Activated CD4-positive, alpha-beta memory T cell treated with anti-CD3 and anti-CD28 coated beads, Interleukin-2, amount 10 ng/mL, durations not matched to agents 7 days and 5 days (primary cell): ENCODE results near the gene NDUFAF2. TPM values are rescaled to one million over a fixed set of nuclear protein-coding genes. Genes with fewer than 3 reads are reported as not detected.
A peak's percentile ranks its signal among the peaks of the same experiment; 100 is the strongest.

Experiments
- CTCF ChIA-PET: fragments of 350-600 bp; sonication (Branson Sonifier 250); formaldehyde crosslinking; loops from one replicate; lab custom pipeline; 2021; ENCODE audit warnings: antibody characterized with exemption, inconsistent platforms; lab: Charles Lee
- POLR2A ChIA-PET: fragments of 350-600 bp; sonication (Branson Sonifier 250); formaldehyde crosslinking; loops from one replicate; lab custom pipeline; 2021; ENCODE audit warnings: antibody characterized with exemption; lab: Charles Lee
- DNase-seq: peaks from one replicate; pipeline ENCODE4 v3.0.0-alpha.2; 2020
- H3K27ac Mint-ChIP-seq: one replicate; pipeline ENCODE4 v1.8.0; 2021; ENCODE audit warnings: mild to moderate bottlenecking, mixed read lengths
- H3K27me3 Mint-ChIP-seq: one replicate; pipeline ENCODE4 v1.8.0; 2021; ENCODE audit warnings: mixed read lengths
- H3K36me3 Mint-ChIP-seq: one replicate; pipeline ENCODE4 v1.8.0; 2021; ENCODE audit warnings: low read depth, mixed read lengths
- H3K4me1 Mint-ChIP-seq: one replicate; pipeline ENCODE4 v1.8.0; 2021; ENCODE audit warnings: mixed read lengths
- H3K4me3 Mint-ChIP-seq: one replicate; pipeline ENCODE4 v1.8.0; 2021; ENCODE audit warnings: mild to moderate bottlenecking, mixed read lengths
- H3K9me3 Mint-ChIP-seq: one replicate; pipeline ENCODE4 v1.8.0; 2021; ENCODE audit warnings: mixed read lengths
- total RNA-seq, 2 experiments: library from RNA; stranded (reverse); gene quantifications; one replicate each; pipeline ENCODE4 v1.2.3, GENCODE V29; 2021

The NDUFAF2 gene
- total RNA-seq = 10 to 100 TPM; 18.3 to 21.1 TPM

- ChIA-PET CTCF (interaction anchor here (0.5 to 1.5 kb wide), 7 partner anchors 13 to 1362 kb away, joined by 3 to 6 read pairs (median 3); partner anchors contain the start of gene ZSWIM6), POLR2A (interaction anchor here (0.8 to 3.9 kb wide), 6 partner anchors 8 to 386 kb away, joined by 3 to 24 read pairs (median 6); partner anchors contain the start of gene DEPDC1B)
- DNase-seq = peak; percentile 91
- Mint-ChIP-seq H3K27ac (no peak within 1 kb of the TSS), H3K36me3 (peaks cover 3% of the 10 kb centered on the region), H3K4me3 (no peak within 1 kb of the TSS), H3K27me3 (no peaks in the 10 kb centered on the region), H3K9me3 (no peaks in the 10 kb centered on the region), H3K4me1 (peaks cover 17% of the 10 kb centered on the region)
Observed at GRCh38 chr5:60944904-60945812, at the start of gene NDUFAF2, which contains the start of gene ERCC8. NDUFAF2 (plus strand) TSS chr5:60945205; CDS start chr5:60945256, 51 bp downstream. ERCC8 (minus strand) TSS chr5:60945070; CDS start chr5:60945008, 62 bp downstream.

GRCh38 chr5:60896991-60897390 is 48.0 kb upstream of the NDUFAF2 start:
- Mint-ChIP-seq H3K9me3 (no peaks in the 10 kb centered on the region), H3K4me1 (no peaks in the 10 kb centered on the region), H3K36me3 (peaks cover 20% of the 10 kb centered on the region), H3K27me3 (no peaks in the 10 kb centered on the region), H3K27ac (no peak overlapping the region), H3K4me3 (no peak overlapping the region)
- POLR2A ChIA-PET = no interaction called here
- no peak for DNase-seq
- CTCF ChIA-PET = no interaction called here

DNA sequence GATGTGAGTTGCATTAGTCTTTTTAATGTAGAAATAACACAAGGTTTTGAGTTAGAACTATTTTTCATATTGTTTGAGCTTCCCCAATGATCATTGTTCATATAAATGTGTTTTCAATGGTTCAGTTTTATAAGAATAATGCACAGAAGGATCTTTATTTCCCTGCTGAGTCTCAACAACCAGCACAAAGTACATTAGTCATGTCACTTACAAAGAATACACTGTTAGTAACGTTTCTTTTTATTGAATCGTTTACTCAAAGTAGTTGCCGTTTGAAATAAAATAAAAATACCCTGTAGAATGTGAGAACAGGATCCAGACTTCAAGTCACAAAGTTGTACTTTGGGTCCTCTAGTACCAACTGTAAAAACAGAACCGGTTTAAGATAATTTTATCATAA is 41.6 kb upstream of the NDUFAF2 start:
- H3K27ac Mint-ChIP-seq = no peak overlapping the region
- H3K9me3 Mint-ChIP-seq = no peaks in the 10 kb centered on the region
- H3K27me3 Mint-ChIP-seq = no peaks in the 10 kb centered on the region
- POLR2A ChIA-PET = interaction anchor here (0.6 kb wide), 1 partner anchor 41 kb away, joined by 4 read pairs; the partner anchor contains the start of gene ERCC8
- CTCF ChIA-PET = no interaction called here
- peaks cover 10% of the 10 kb centered on the region for H3K4me1 Mint-ChIP-seq
- H3K36me3 Mint-ChIP-seq = peaks cover 7% of the 10 kb centered on the region
- no peak overlapping the region for H3K4me3 Mint-ChIP-seq
- DNase-seq = no peak

GRCh38 chr5:60916646-60917045 is 28.4 kb upstream of the NDUFAF2 start:
- H3K4me1 Mint-ChIP-seq = no peaks in the 10 kb centered on the region
- H3K27me3 Mint-ChIP-seq = no peaks in the 10 kb centered on the region
- H3K27ac Mint-ChIP-seq = no peak overlapping the region
- no peaks in the 10 kb centered on the region for H3K9me3 Mint-ChIP-seq
- DNase-seq = no peak
- H3K36me3 Mint-ChIP-seq = peaks cover 26% of the 10 kb centered on the region
- POLR2A ChIA-PET = no interaction called here
- CTCF ChIA-PET = no interaction called here
- H3K4me3 Mint-ChIP-seq = no peak overlapping the region

- H3K36me3 Mint-ChIP-seq = peaks cover 24% of the 10 kb centered on the region
- ChIA-PET CTCF (no interaction called here), POLR2A (no interaction called here)
- DNase-seq = no peak
- no peak overlapping the region for H3K4me3 Mint-ChIP-seq
- no peaks in the 10 kb centered on the region for H3K9me3 Mint-ChIP-seq
- H3K4me1 Mint-ChIP-seq = no peaks in the 10 kb centered on the region
- H3K27ac Mint-ChIP-seq = no peak overlapping the region
- no peaks in the 10 kb centered on the region for H3K27me3 Mint-ChIP-seq
Observed at GRCh38 chr5:60918466-60918865, 26.5 kb upstream of the NDUFAF2 start.

GRCh38 chr5:60927450-60927849 is 17.6 kb upstream of the NDUFAF2 start:
- H3K9me3 Mint-ChIP-seq = no peaks in the 10 kb centered on the region
- no peaks in the 10 kb centered on the region for H3K27me3 Mint-ChIP-seq
- DNase-seq = no peak
- ChIA-PET POLR2A (no interaction called here), CTCF (interaction anchor here (1.2 kb wide), 1 partner anchor 17 kb away, joined by 3 read pairs; the partner anchor contains the start of gene ERCC8)
- no peak overlapping the region for H3K4me3 Mint-ChIP-seq
- H3K4me1 Mint-ChIP-seq = no peaks in the 10 kb centered on the region
- H3K36me3 Mint-ChIP-seq = peaks cover 5% of the 10 kb centered on the region
- H3K27ac Mint-ChIP-seq = no peak overlapping the region

- H3K9me3 Mint-ChIP-seq = peaks cover under 1% of the 10 kb centered on the region
- ChIA-PET CTCF (interaction anchor here (0.6 kb wide), 1 partner anchor 82 kb away, joined by 3 read pairs; no protein-coding TSS in a partner anchor), POLR2A (no interaction called here)
- H3K4me1 Mint-ChIP-seq = no peaks in the 10 kb centered on the region
- H3K36me3 Mint-ChIP-seq = peaks cover 5% of the 10 kb centered on the region
- no peaks in the 10 kb centered on the region for H3K27me3 Mint-ChIP-seq
- no peak for DNase-seq
- no peak overlapping the region for H3K4me3 Mint-ChIP-seq
- H3K27ac Mint-ChIP-seq = no peak overlapping the region
Observed at GRCh38 chr5:60929024-60929423, 16.0 kb upstream of the NDUFAF2 start.

GRCh38 chr5:60943624-60944023 is 1.4 kb upstream of the NDUFAF2 start:
- no peak overlapping the region for H3K4me3 Mint-ChIP-seq
- ChIA-PET CTCF (no interaction called here), POLR2A (interaction anchor here (3.9 kb wide), 1 partner anchor 244 kb away, joined by 24 read pairs; the partner anchor contains the start of gene DEPDC1B)
- H3K27me3 Mint-ChIP-seq = no peaks in the 10 kb centered on the region
- no peaks in the 10 kb centered on the region for H3K9me3 Mint-ChIP-seq
- H3K36me3 Mint-ChIP-seq = peaks cover 2% of the 10 kb centered on the region
- no peak overlapping the region for H3K27ac Mint-ChIP-seq
- no peak for DNase-seq
- H3K4me1 Mint-ChIP-seq = peaks cover 15% of the 10 kb centered on the region

DNA sequence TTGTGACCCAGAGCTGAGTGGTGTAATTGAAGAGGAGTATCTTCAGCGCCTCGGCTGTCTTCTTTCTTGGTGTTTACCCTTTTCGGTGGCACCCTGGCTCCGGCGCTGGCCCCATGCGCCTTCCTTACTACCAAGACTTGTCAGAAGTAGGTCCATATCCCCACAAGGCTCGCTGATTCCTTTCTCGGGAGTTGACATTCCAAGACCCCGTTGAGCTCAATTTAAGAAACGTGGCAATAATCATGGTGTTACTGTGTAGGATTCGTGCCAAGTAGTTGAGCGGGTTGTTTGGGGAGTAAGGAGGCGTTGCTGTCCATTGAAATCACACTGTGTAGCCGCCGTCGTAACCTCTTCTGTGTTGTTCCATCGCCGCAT is 795 bp downstream of the NDUFAF2 start:
- CTCF ChIA-PET = interaction anchor here (0.5 to 1.5 kb wide), 3 partner anchors 13 to 1361 kb away, joined by 3 to 6 read pairs (median 4); no protein-coding TSS in a partner anchor
- no peak overlapping the region for H3K4me3 Mint-ChIP-seq
- H3K27ac Mint-ChIP-seq = no peak overlapping the region
- POLR2A ChIA-PET = interaction anchor here (1.2 to 3.9 kb wide), 4 partner anchors 10 to 385 kb away, joined by 6 to 24 read pairs (median 6); partner anchors contain the start of gene DEPDC1B
- H3K36me3 Mint-ChIP-seq = peaks cover 5% of the 10 kb centered on the region
- H3K9me3 Mint-ChIP-seq = no peaks in the 10 kb centered on the region
- H3K27me3 Mint-ChIP-seq = no peaks in the 10 kb centered on the region
- H3K4me1 Mint-ChIP-seq = peaks cover 17% of the 10 kb centered on the region
- DNase-seq = peak; percentile 47

GRCh38 chr5:60948738-60949137 is 3.7 kb downstream of the NDUFAF2 start:
- no peak overlapping the region for H3K27ac Mint-ChIP-seq
- no peak for DNase-seq
- ChIA-PET POLR2A (no interaction called here), CTCF (no interaction called here)
- no peaks in the 10 kb centered on the region for H3K27me3 Mint-ChIP-seq
- no peaks in the 10 kb centered on the region for H3K9me3 Mint-ChIP-seq
- no peak overlapping the region for H3K4me3 Mint-ChIP-seq
- H3K36me3 Mint-ChIP-seq = peaks cover 5% of the 10 kb centered on the region
- H3K4me1 Mint-ChIP-seq = peaks cover 14% of the 10 kb centered on the region

- peaks cover 2% of the 10 kb centered on the region for H3K36me3 Mint-ChIP-seq
- no peaks in the 10 kb centered on the region for H3K27me3 Mint-ChIP-seq
- DNase-seq = no peak
- peaks cover 2% of the 10 kb centered on the region for H3K9me3 Mint-ChIP-seq
- POLR2A ChIA-PET = interaction anchor here (2.4 kb wide), 1 partner anchor 9 kb away, joined by 7 read pairs; the partner anchor contains the start of genes ERCC8 and NDUFAF2
- H3K4me1 Mint-ChIP-seq = no peaks in the 10 kb centered on the region
- H3K4me3 Mint-ChIP-seq = no peak overlapping the region
- CTCF ChIA-PET = no interaction called here
- H3K27ac Mint-ChIP-seq = no peak overlapping the region
Observed at GRCh38 chr5:60955239-60955638, 10.2 kb downstream of the NDUFAF2 start.

DNA sequence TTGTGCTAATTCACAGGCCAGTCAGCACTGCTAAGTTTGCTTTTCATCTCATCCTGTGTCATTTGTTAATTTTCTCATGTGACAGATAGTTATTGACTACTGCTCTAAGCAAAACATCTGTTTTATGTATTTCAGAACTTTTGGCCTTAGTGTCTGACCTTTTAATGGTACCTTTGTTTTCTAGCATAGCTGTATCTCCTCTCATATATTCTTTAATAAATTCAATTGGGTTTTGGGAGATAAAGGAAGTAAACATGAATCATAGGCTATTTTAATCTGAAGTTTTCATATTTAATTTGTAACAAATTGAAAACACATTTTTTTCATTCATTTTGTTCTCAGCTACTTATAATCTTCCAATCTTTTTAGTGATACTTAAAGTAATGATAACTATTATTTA is 13.1 kb downstream of the NDUFAF2 start:
- peaks cover 2% of the 10 kb centered on the region for H3K9me3 Mint-ChIP-seq
- no peaks in the 10 kb centered on the region for H3K27me3 Mint-ChIP-seq
- no peak overlapping the region for H3K4me3 Mint-ChIP-seq
- POLR2A ChIA-PET = interaction anchor here (1.7 kb wide), 1 partner anchor 13 kb away, joined by 6 read pairs; the partner anchor contains the start of genes ERCC8 and NDUFAF2
- no peaks in the 10 kb centered on the region for H3K36me3 Mint-ChIP-seq
- no peak overlapping the region for H3K27ac Mint-ChIP-seq
- no peaks in the 10 kb centered on the region for H3K4me1 Mint-ChIP-seq
- CTCF ChIA-PET = interaction anchor here (0.5 to 3.5 kb wide), 3 partner anchors 13 to 1185 kb away, joined by 3 to 15 read pairs (median 6); partner anchors contain the start of genes ERCC8 and NDUFAF2
- DNase-seq = no peak

- ChIA-PET POLR2A (interaction anchor here (1.7 kb wide), 1 partner anchor 14 kb away, joined by 6 read pairs; the partner anchor contains the start of genes ERCC8 and NDUFAF2), CTCF (interaction anchor here (0.6 to 3.5 kb wide), 3 partner anchors 13 to 700 kb away, joined by 3 to 15 read pairs (median 6); partner anchors contain the start of genes ERCC8 and NDUFAF2)
- Mint-ChIP-seq H3K36me3 (no peaks in the 10 kb centered on the region), H3K27me3 (no peaks in the 10 kb centered on the region), H3K9me3 (peaks cover 2% of the 10 kb centered on the region), H3K4me3 (no peak overlapping the region), H3K27ac (no peak overlapping the region), H3K4me1 (no peaks in the 10 kb centered on the region)
- DNase-seq = no peak
Observed at GRCh38 chr5:60958712-60959111, 13.7 kb downstream of the NDUFAF2 start.
